M059J (cell line): Measurements from ENCODE around the gene CAMSAP2. TPM values are rescaled to one million over a fixed set of nuclear protein-coding genes. Genes with fewer than 3 reads are reported as not detected.

ENCODE experiments used
- DNase-seq: peaks from one replicate; pipeline ENCODE4 v3.0.0-alpha.2; 2012; ENCODE audit warnings: low read depth
- total RNA-seq: library from RNA; depleted of rRNA; stranded (reverse); fragments of >200 nt; shearing (Covaris generic); gene quantifications from 2 replicates; pipeline ENCODE4 v1.2.3, GENCODE V29; 2014; rRNA removed

CAMSAP2 gene
- total RNA-seq, 1 experiment from 2014 or later = 24.3 TPM

GRCh38 chr1:200896531-200897196 is 158.0 kb downstream of the CAMSAP2 start:
- DNase-seq = peak; percentile 78

GRCh38 chr1:200897259-200897658 is 158.6 kb downstream of the CAMSAP2 start:
- DNase-seq = no peak

GRCh38 chr1:200899015-200899386 is 160.3 kb downstream of the CAMSAP2 start:
- DNase-seq = no peak

- no peak for DNase-seq
Observed at GRCh38 chr1:200899451-200899915, 160.8 kb downstream of the CAMSAP2 start.

GRCh38 chr1:200899954-200900867 is 161.5 kb downstream of the CAMSAP2 start:
- no peak for DNase-seq

GRCh38 chr1:200900877-200901276 is 162.2 kb downstream of the CAMSAP2 start:
- no peak for DNase-seq

GRCh38 chr1:200901350-200901749 is 162.7 kb downstream of the CAMSAP2 start:
- DNase-seq = no peak

GRCh38 chr1:200901796-200902444 is 163.2 kb downstream of the CAMSAP2 start:
- no peak for DNase-seq

- no peak for DNase-seq
Observed at GRCh38 chr1:200903793-200904192, 165.1 kb downstream of the CAMSAP2 start.

GRCh38 chr1:200904772-200905171 is 166.1 kb downstream of the CAMSAP2 start:
- DNase-seq = no peak

GRCh38 chr1:200905411-200906052 is 166.8 kb downstream of the CAMSAP2 start:
- DNase-seq = peak; percentile 83

GRCh38 chr1:200906491-200906890 is 167.8 kb downstream of the CAMSAP2 start:
- no peak for DNase-seq

- DNase-seq = no peak
Observed at GRCh38 chr1:200907611-200908097, 169.0 kb downstream of the CAMSAP2 start.

- DNase-seq = no peak
Observed at GRCh38 chr1:200908191-200908868, 169.6 kb downstream of the CAMSAP2 start.

GRCh38 chr1:200909071-200909470 is 170.4 kb downstream of the CAMSAP2 start:
- DNase-seq = no peak

GRCh38 chr1:200909757-200910239 is 171.1 kb downstream of the CAMSAP2 start:
- DNase-seq = no peak

Other genes starting within 250 kb of the CAMSAP2 start
- gene KIF14, start 118.1 kb upstream of the CAMSAP2 start, total RNA-seq = 17.1 and 19.3 TPM in 2 replicates
- gene DDX59, start 69.0 kb upstream of the CAMSAP2 start, total RNA-seq = 18.1 and 30.1 TPM in 2 replicates
- gene GPR25, start 134.1 kb downstream of the CAMSAP2 start, total RNA-seq = not detected in 2 replicates
- 2.8 and 4.9 TPM in 2 replicates for gene INAVA, start 156.0 kb downstream of the CAMSAP2 start, total RNA-seq